HG03025 (cell line): ENCODE data around the gene PPARA.
"Not testable (repeated sequence)": the region's sequence is repeated elsewhere in the genome, so short reads cannot be mapped to it uniquely, and the experiment has no call there.

Source experiments
- ATAC-seq: cut with Tn5 transposase; IDR thresholded peaks from one replicate; pipeline ENCODE4 v1.9.1; 2021; ENCODE audit warnings: mild to moderate bottlenecking, moderate library complexity; ENCODE audit not compliant: unreplicated experiment, low FRiP score

Gene PPARA

DNA sequence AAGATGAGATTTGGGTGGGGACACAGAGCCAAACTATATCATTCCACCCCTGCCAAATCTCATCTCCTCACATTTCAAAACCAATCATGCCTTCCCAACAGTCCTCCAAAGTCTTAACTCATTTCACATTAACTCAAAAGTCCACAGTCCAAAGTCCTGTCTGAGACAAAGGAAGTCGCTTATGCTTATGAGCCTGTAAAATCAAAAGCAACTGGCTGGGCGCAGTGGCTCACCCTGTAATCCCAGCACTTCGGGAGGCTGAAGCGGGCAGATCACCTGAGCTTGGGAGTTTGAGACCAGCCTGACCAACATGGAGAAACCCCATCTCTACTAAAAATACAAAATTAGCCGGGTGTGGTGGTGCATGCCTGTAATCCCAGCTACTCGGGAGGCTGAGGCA is 114.2 kb downstream of the PPARA start:
- not testable (repeated sequence) for ATAC-seq

DNA sequence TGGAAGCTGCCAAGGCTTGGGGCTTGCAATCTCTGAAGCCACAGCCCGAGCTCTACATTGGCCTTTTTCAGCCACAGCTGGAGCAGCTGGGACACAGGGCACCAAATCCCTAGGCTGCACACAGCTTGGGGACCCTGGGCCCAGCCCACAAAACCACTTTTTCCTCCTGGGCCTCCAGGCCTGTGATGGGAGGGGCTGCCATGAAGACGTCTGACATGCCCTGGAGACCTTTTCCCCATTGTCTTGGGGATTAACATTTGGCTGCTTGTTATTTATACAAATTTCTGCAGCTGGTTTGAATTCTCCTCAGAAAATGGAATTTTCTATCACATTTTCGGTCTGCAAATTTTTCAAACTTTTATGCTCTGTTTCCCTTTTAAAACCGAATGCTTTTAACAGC is 115.3 kb downstream of the PPARA start:
- not testable (repeated sequence) for ATAC-seq

DNA sequence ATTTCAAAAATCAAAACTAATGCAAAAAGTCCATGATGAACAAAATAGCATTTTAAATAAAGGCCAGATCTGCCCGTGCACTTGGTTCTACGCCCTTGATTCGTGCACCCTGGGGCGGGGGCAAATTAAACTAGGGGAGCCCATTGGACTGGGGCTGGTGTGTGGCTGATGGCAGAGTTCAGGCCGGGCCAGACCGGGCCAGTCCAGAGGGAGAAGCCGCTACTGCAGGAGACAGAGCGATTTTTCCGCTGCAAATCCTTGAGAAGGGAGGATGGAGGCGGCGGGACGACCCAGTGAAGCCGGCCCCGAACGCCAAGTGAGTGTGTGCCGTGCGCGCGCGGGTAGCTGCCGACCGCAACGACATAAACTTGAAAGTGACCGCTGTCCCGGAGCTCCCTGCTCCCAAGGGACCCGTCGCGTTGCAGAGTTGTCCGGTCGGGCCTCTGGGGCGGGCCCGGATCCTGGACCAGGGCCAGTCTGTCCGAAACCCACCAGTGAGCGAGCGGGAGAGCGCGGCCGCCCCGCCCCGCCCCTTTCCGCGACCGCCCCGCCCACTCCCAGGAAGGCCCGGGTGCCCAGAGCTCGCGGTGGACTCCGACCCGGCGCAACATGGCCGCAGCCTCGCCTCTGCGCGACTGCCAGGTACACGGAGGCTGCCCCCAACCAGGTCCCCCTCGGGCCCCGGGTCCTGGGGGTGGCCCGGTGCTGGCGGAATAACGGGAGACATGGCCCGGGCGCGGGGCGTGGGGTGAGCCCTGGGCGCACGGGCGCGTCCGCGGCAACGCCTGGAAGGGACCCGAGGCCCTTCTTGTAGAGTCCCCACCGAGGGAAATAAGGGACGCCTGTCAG is 117.3 kb downstream of the PPARA start, which contains the start of gene TTC38:
Gene TTC38 (plus strand): TSS at position 578 of the 849 bp plus-strand sequence. CDS start 32 bp downstream, at position 610.
- peak; percentile 53 for ATAC-seq

DNA sequence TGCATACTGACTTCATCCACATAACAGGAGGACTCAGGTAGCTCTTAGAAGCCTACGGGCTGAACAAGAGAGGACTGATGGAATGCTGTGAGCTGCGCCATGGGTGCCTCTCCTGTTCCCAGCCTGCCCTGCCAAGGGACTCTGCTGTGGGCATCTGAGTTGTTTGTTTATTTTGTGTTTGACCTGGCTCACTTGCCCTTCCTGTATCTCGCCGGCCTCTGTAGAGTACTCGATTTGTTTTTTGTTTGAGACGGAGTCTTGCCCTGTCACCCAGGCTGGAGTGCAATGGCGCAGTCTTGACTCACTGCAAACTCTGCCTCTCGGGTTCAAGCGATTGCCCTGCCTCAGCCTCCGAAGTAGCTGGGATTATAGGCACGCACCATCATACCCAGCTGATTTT is 119.2 kb downstream of the PPARA start:
- ATAC-seq = no peak

DNA sequence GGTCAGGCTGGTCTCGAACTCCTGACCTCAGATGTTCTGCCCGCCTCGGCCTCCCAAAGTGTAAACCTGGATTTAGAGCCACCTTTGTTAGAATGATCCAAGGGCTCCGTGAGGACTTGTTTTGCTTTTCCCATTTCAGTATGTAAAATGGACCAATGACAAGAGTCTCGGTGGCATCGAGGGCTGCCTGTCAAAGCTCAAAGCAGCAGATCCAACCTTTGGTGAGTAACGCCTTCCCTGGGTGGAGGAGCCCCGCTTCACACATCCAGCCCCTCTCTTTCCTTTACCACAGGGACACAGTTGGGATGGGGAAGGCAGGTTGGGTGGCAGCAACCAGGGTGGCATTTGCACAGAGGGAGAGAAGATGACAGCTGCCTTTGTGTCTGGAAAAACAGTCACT is 121.9 kb downstream of the PPARA start:
- no peak for ATAC-seq

DNA sequence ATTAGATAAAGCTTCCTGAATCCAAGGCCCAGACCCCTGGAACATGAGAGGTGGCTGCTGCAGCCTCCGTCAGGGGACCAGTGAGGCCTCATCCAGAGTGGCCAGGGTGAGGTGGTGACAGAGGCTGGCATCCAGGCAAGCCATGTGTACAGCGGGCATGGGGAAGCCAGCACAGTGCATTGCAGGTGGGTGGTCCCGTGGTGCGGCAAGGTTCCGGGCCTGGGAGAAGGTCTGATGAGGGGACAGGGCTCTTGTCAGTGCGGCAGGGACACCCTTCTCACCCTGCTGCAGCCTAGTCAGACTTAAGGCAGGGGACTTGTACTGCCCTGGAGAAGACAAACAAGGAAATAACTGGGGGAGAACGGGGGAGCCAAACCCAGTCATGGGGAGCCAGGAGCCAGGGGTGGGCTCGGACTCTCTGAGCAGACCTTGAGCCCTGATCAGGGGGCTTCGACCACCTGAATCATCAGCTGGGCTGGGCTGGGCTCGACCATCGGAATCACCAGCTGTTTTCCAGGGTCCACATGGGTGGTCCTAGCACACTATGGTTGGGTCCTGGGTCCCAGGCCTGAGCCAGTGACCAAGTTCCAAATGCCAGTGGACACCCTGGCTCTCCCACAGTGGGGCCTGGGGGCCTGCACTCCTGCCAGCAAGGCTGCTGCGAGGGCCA is 122.6 kb downstream of the PPARA start:
- ATAC-seq = no peak

DNA sequence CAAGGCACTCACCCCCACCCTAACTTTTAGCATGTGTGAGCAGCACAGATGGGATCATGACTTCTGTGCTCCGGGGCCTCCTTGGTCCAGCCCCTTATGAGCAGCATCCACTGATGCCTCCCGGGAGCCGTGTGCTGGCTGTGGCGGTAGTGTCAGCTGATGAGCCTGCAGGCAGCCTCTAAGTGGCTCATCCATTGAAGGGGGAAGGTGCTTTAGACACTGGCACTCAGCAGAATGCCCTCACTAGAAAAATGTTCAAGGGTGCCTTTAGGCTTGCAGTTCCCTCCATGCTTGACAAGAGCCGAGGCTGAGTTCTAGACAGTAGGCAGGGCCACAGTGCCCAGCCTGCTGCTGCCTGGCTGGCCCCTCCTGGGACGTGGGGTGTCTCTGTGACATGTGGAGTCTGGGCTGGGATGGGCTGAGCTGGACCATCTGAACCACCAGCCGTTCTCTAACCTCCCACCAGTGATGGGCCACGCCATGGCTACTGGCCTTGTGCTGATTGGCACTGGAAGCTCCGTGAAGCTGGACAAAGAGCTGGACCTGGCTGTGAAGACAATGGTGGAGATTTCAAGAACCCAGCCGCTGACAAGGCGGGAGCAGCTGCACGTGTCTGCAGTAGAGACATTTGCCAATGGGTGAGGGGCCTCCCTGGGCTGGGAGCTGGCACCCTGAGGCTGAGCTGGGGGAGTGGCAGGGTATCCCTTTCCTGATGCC is 123.3 kb downstream of the PPARA start:
- ATAC-seq = no peak

DNA sequence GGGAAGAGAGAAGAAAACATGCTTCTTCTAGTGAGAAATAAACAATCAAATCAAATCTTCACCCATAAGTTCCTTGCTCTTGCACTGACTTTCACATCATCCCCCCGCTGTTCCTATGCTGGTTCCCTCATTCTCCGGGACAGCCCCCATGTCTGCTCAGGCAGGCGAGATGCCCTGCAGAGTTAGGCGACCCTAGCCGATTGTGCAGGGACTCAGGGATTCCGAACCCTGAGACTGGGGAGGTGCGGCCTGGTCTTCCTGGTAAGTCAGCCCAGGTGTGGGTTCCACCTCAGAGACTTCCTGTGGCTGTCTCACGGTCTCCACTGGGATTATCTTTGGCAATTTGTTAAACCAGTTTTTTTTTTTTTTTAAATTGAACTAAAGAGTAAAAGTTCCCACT is 124.1 kb downstream of the PPARA start:
- ATAC-seq = no peak

DNA sequence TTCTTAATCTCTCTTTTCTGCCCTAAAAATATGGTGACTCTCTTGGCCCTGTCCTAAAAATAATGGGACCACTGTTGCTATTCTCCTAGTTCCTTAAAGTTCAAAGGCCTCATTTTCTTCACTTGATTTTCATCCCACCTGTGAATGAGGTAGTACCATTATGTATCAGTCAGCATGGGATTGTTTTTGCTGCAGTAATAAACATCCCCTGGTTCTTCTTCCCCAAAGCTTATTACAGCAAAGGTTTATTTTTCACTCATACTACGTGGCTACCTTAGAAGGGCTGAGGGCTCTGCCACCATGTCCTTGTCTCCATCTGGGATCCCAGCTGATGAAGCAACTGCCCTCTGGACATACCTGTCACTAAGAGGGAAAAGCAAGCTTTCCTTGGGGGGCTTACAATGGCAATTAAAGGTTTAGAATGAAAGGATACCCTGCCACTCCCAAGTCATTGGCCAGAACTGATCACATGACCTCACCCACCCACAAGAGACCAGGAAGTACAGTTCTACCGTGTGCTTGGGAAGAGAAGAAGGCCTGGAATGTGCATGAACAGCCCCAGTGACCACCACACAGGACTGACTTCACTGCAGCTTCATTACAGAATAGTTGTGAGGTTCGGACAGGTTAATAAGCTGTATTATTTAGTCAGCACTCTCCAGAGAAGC is 125.3 kb downstream of the PPARA start:
- no peak for ATAC-seq

DNA sequence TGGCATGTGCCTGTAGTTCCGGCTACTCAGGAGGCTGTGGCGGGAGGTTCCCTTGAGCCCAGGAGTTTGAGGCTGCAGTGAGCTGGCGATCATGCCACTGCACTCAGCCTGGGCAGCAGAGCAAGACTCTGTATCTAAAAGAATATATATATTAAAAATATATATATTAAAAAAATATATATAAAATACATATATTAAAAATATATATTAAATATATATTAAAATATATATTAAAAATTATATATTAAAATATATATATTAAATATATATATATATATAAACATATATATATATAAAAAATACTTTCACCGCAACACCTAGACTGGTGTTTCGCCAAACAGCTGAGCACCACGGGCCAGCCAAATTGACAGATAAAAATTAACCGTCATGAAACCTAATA is 126.2 kb downstream of the PPARA start:
- ATAC-seq = no peak

DNA sequence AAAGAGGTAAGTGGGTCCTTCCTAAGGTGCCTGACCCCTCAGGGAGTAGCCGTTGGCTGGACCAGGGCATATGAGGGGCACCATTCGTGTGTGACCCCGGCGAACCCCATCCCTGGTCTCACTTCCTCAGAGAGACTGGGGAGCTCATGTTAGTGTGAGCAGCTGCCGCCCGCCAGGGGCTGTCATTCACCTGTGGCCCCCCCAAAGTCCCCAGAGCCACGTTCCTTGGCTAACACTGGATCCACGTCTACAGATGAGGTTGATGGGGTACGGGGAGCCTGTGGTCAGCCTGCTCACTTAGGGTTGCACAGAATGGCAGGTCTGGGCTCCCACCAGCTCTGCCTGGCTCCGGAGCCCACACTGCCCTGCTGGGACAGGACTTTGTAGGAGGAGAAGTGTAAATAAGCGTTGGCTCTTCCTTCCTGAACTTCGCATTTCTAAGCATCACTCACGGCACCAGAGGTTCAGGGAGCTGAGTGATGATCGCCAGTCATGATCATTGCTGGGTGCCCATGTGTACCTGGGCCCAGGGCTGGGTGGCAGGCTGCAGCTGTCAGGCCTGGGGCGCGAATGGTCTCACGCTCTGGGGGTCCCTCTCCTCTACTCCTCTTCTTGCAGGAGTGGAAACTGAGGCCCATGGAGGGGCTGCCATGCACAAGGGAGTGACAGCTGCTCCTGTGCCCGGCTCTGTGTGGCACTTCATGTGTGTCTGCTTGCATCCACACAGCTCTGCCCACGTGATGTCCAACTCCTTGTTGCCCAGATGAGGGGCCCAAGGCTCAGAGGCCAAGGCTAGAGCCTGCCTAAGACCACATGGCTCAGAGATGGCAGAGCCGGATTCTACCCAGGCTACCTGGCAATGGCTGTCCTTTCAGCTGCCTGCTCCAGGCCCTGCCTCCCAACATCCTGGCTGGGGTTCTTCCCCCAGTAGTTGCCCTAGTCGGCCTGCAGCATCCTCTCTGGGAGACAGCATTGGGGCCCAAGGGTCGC is 128.6 kb downstream of the PPARA start:
- ATAC-seq = no peak

DNA sequence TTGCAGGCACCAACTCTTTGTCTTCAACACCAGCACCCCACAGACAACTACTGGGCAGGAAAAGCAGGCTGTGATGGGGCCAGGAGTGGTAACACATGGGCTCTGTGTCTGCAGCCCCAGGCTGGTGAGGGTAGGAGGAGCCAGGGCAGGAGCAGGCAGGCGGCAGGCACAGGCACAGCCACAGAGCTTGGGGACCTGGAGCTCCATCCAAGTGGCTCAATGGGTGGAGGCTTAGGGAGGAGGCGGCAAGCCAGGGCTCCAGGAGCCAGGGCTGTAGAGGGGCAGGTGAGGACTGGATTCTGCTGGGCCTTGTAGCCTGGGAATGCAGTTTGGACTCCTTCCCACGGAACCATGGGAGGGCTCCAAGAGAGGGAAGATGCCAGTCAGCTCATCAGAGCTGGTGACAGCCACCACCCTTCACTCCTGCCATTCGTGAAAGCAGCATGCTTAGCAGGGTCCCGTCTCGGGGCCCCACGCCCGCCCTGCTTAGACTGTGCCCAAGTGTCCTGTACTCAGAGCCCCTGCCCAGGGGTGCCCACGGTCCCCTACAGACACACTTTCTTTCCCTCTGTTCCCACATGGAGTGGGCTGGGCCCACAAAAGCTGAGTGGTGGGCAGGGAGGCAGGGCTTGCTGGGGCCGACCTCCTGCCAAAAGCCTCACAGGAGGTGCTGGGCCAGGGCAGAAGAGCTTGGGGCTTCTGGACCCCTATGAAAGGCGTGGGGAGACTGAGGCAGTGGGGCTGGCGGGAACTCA is 129.9 kb downstream of the PPARA start:
- no peak for ATAC-seq

DNA sequence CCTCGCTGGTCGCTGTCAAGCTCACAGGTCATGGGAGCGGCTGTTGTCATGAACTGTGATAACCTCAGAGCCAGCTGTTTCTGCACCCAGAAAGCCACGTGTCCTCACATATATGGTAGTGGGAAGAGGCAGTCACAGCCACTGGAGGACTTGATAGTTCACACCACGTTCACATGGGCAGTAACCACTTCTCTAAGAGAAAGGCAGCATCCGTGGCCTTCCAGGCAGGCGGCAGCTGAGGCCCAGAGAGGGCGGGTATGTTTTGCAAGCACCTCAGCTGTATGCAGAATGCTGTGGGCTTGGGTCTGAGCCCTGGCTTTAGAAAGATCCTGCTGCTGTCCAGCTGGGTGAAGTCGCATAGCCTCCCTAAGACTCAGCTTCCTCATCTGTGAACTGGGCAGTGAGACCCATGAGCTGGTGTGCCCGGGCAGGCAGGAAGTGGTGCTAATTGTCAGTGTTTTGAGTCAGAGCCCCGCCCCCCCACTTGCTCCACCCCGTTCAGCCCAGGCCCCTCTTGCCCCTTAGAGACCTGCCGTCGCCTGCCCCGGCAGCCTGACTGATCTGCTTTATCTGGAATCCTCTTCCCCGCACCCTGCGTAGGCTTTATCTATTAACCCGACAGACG is 130.8 kb downstream of the PPARA start:
- ATAC-seq = no peak

DNA sequence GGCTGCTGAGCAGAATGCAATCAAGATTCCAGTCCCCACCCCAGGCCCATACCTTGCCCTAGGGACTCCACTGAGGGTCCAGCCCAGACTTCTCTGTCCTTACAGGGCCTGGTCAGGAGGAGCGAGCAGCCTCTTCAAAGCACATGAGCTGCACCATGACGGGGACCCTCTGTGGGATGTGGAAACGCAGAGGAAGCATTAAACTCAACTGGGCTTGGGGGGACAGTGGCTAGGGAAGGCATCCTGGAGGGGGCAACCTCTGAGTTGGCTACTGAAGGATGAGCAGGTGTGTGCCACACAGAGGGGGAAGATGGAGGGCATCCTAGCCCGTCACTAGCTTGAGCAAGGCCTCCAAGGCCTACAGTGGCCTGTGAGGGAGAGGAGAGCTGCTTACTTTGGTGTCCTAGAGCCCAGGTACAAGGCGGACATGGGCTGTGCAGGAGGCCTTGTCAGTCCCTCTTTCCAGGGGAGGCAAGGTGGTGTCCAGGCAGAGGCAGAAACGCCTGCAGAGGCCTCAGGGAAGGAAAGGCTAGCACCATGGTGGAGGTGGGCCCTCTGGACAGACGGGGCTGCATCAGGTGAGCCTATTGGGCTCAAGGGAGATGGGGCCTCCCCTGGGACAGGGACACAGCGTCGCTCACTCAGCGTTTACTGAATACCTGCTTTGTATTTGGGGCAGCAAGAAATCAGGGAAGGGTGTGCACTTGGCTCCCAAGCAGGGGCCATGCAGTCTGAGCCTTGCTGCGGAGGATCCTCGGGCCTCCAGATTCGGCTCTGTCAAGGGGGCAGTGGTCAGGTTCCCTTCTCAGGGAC is 131.7 kb downstream of the PPARA start:
- no peak for ATAC-seq

DNA sequence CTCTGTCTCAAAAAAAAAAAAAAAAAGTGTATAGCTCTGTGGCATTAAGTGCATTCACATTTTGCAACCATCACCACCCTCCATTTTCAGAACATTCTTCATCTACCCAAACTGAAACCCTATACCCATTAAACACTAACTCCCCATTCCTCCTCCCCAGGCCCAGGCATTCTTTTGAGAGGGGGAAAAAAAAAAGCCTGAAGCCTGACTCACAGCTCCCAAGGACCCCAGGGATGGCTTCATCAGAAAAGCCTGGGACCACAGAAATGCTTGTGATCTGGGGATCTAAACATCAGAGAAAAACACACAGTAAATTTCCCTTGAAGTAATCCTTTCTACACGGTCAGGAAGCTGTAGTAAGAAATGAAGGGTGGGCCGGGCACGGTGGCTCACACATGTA is 135.7 kb downstream of the PPARA start:
- no peak for ATAC-seq

DNA sequence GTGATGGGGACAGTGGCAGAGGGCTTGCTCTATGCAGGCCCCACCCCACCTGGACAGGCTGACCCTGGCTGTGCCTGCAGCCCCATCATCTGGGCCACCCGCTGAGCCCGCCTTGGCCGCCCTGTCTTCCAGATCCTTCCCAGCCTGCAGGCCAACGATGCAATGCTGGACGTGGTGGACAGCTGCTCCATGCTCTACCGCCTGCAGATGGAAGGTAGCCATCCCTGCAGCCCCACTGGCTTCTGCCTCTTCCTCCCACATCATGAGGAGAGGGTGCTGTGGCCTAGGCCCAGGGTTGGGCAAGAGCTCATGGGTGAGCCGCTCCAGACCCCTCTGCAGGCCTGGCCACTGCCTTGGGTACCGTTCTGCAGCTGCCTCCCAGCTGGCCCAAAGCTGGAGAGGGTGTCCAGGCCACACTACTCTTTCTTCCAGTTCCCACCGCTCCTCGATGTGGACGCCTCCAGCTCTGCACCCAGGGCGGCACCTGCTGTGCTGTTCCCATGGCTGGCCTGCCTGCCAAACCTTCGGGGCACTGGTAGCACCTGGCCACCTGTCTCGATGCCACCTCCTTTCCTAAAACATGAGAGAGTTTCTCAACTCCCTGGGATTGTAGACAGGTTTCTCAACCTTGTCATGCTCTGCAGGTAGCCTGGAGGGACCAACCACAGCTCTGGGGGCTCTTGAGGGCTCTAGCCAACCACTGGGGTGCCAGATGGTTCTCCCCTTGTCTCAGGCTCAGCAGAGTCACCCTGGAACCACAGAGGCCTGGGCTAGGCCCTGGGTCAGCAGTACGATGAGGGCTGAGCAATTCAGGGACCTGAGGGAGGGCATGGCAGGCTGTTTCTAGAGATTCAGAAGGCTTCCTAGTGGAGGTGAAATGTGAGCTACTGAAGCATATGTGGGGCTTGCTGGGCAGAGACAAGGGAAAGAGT is 136.9 kb downstream of the PPARA start:
- ATAC-seq = no peak
